ENCODE measurements around the gene METTL9.

- TF ChIP-seq CTCF (IDR thresholded peaks at IDR 0.05) (no peak), ZFX (IDR thresholded peaks at IDR 0.05; ENCODE audit: borderline replicate concordance) (no peak)
Observed at GRCh38 chr16:21597561-21598030, 1.8 kb upstream of the METTL9 start.
